Liver (tissue), 9 donors: ENCODE data around the gene PPM1G. TPM values are rescaled to one million over a fixed set of nuclear protein-coding genes. Genes with fewer than 3 reads are reported as not detected.
A peak's percentile ranks its signal among the peaks of the same experiment; 100 is the strongest.

Experiments used
- DNase-seq: peaks from one replicate; pipeline ENCODE4 v3.0.0-alpha.2; 2017; ENCODE audit warnings: low spot score
- H3K27ac ChIP-seq, 2 donors: one replicate each; pipeline ENCODE4 v1.7.0; 2013; ENCODE audit warnings: inconsistent platforms in 2 of 2, low read length in 2 of 2, control low read depth in 1 of 2, low read depth in 1 of 2, mild to moderate bottlenecking in 1 of 2
- H3K27me3 ChIP-seq, 4 donors: one replicate each; pipeline versions ENCODE4 v1.6.1 to v1.7.0; 2013; ENCODE audit warnings: low read length in 3 of 4, inconsistent platforms in 1 of 4, mild to moderate bottlenecking in 1 of 4, moderate library complexity in 1 of 4; ENCODE audit not compliant: control insufficient read depth in 4 of 4, insufficient read depth in 4 of 4
- H3K36me3 ChIP-seq, 4 donors: one replicate each; pipeline versions ENCODE4 v1.6.1 to v1.7.0; 2013; ENCODE audit warnings: low read length in 3 of 4, mild to moderate bottlenecking in 3 of 4, low read depth in 1 of 4, moderate library complexity in 1 of 4; ENCODE audit not compliant: control insufficient read depth in 4 of 4, insufficient read depth in 3 of 4
- H3K4me1 ChIP-seq, 4 donors: one replicate each; pipeline versions ENCODE4 v1.6.1 to v1.7.0; 2013; ENCODE audit warnings: low read length in 3 of 4, mild to moderate bottlenecking in 3 of 4, moderate library complexity in 1 of 4; ENCODE audit not compliant: control insufficient read depth in 4 of 4, insufficient read depth in 4 of 4
- H3K4me3 ChIP-seq, 3 donors: one replicate each; pipeline versions ENCODE4 v1.6.1 to v1.7.0; 2013; ENCODE audit warnings: low read length in 3 of 3, control low read depth in 1 of 3, low read depth in 1 of 3, mild to moderate bottlenecking in 1 of 3
- H3K9ac ChIP-seq, 2 donors: one replicate each; pipeline ENCODE4 v1.7.0; 2013; ENCODE audit warnings: low read length in 2 of 2, mild to moderate bottlenecking in 2 of 2, moderate library complexity in 2 of 2, control low read depth in 1 of 2, low read depth in 1 of 2
- H3K9me3 ChIP-seq, 4 donors: one replicate each; pipeline versions ENCODE4 v1.6.1 to v1.7.0; 2013; ENCODE audit warnings: low read length in 3 of 4; ENCODE audit not compliant: control insufficient read depth in 4 of 4
- ATF3 ChIP-seq: IDR thresholded peaks from 2 replicates; pipeline ENCODE4 v1.6.1; 2016; ENCODE audit warnings: antibody characterized with exemption
- CTCF ChIP-seq: fragments of 150-350 bp; IDR thresholded peaks from 2 replicates; pipeline ENCODE4 v1.5.1; 2017; ENCODE audit warnings: improper control_type of control experiment, low read depth, low read length; ENCODE audit not compliant: missing input control
- EGR1 ChIP-seq, 2 donors: IDR thresholded peaks; 2 replicates each; pipeline ENCODE4 v1.6.1; 2016 to 2018; ENCODE audit warnings: antibody characterized with exemption in 2 of 2, low read depth in 2 of 2
- FOXA1 ChIP-seq: IDR thresholded peaks from 2 replicates; pipeline ENCODE4 v1.6.1; 2016; ENCODE audit warnings: antibody characterized with exemption
- FOXA2 ChIP-seq: IDR thresholded peaks from 2 replicates; pipeline ENCODE4 v1.6.1; 2016; ENCODE audit warnings: antibody characterized with exemption
- GABPA ChIP-seq, 2 donors: IDR thresholded peaks in 1 of 2; conservative IDR thresholded peaks in 1 of 2; 2 replicates each; pipeline ENCODE4 v1.6.1; 2016; ENCODE audit warnings: antibody characterized with exemption in 2 of 2, mild to moderate bottlenecking in 1 of 2, moderate library complexity in 1 of 2
- HNF4A ChIP-seq, 2 donors: conservative IDR thresholded peaks; 2 replicates each; pipeline ENCODE4 v1.6.1; 2016; ENCODE audit warnings: antibody characterized with exemption in 2 of 2, mild to moderate bottlenecking in 2 of 2
- HNF4G ChIP-seq: IDR thresholded peaks from 2 replicates; pipeline ENCODE4 v1.6.1; 2016; ENCODE audit warnings: antibody characterized with exemption
- JUND ChIP-seq, 2 donors: IDR thresholded peaks; 2 replicates each; pipeline ENCODE4 v1.6.1; 2016; ENCODE audit warnings: antibody characterized with exemption in 2 of 2
- MAX ChIP-seq: IDR thresholded peaks from 2 replicates; pipeline ENCODE4 v1.6.1; 2016; ENCODE audit warnings: antibody characterized with exemption
- NR2F2 ChIP-seq: IDR thresholded peaks from 2 replicates; pipeline ENCODE4 v1.6.1; 2016; ENCODE audit warnings: antibody characterized with exemption
- RAD21 ChIP-seq, 2 donors: IDR thresholded peaks; 2 replicates each; pipeline ENCODE4 v1.6.1; 2016; ENCODE audit warnings: antibody characterized with exemption in 2 of 2, mild to moderate bottlenecking in 2 of 2
- REST ChIP-seq: IDR thresholded peaks from 2 replicates; pipeline ENCODE4 v1.6.1; 2016; ENCODE audit warnings: antibody characterized with exemption, mild to moderate bottlenecking
- RXRA ChIP-seq, 2 donors: IDR thresholded peaks; 2 replicates each; pipeline ENCODE4 v1.6.1; 2017 to 2018; ENCODE audit warnings: antibody characterized with exemption in 2 of 2, mild to moderate bottlenecking in 1 of 2
- SP1 ChIP-seq: IDR thresholded peaks from 2 replicates; pipeline ENCODE4 v1.6.1; 2018; ENCODE audit warnings: antibody characterized with exemption, mild to moderate bottlenecking
- TAF1 ChIP-seq: conservative IDR thresholded peaks from 2 replicates; pipeline ENCODE4 v1.6.1; 2016; ENCODE audit warnings: antibody characterized with exemption, mild to moderate bottlenecking
- YY1 ChIP-seq: IDR thresholded peaks from 2 replicates; pipeline ENCODE4 v1.6.1; 2016; ENCODE audit warnings: antibody characterized with exemption, mild to moderate bottlenecking
- ZBTB33 ChIP-seq: IDR thresholded peaks from 2 replicates; pipeline ENCODE4 v1.6.1; 2016; ENCODE audit warnings: antibody characterized with exemption
- WGBS: extraction: QIAGEN DNeasy Blood & Tissue Kit; methylation state at CpG from one replicate; pipeline ENCODE4 v1.1.7; 2013; 5-methylcytosine and 5-hydroxymethylcytosine counted together
- polyA plus RNA-seq, 2 donors: library from polyadenylated mRNA; stranded (reverse) in 1 of 2; unstranded in 1 of 2; fragments of 200-250 nt in 1 of 2; fragments of >200 nt in 1 of 2; fragmentation: Nextera tagmentation in 1 of 2; extraction: Ambion mirVana in 1 of 2; gene quantifications; one replicate each; pipeline versions ENCODE4 v1.2.1 to v1.2.3, GENCODE V29; 2013 to 2015
- total RNA-seq, 2 donors: library from RNA; depleted of rRNA; stranded (reverse); fragments of >200 nt; gene quantifications; one replicate each; pipeline ENCODE4 v1.2.3, GENCODE V29; 2014
- donor health status: healthy.
- donor health status: healthy.
- donor health status: healthy.
- donor health status: healthy.
- donor health status: healthy.

PPM1G gene
- total and polyA plus RNA-seq, 4 donors: 26.4 to 45.5 (median 33.1) TPM

- H3K27me3 ChIP-seq: no peaks in the 10 kb centered on the region
- peaks cover 11 to 52% (median 26%) of the 10 kb centered on the region in 4 donors for H3K36me3 ChIP-seq
- WGBS: 1% methylated on average over 35 of the region's 35 CpGs
These were observed 29.4 kb downstream of the PPM1G start for GRCh38 chr2:27379836-27380625.

More at GRCh38 chr2:27379836-27380625, 29.4 kb downstream of the PPM1G start:
- peak; percentile 75 for DNase-seq
- H3K9me3 ChIP-seq: no peaks in the 10 kb centered on the region
- no peak for TF ChIP-seq ZBTB33
- peak in 1 of 2 donors; percentile 1 for TF ChIP-seq RAD21 (IDR thresholded peaks at IDR 0.05)
- no peak for TF ChIP-seq CTCF
- peak; percentile 74 for TF ChIP-seq SP1
- TF ChIP-seq FOXA2: no peak
- no peak for TF ChIP-seq REST
- no peak for TF ChIP-seq FOXA1
- TF ChIP-seq EGR1 (IDR thresholded peaks at IDR 0.05; ENCODE audit: low read depth in 2 of 2): no peak
- TF ChIP-seq MAX: peak; percentile 54
- no peak for TF ChIP-seq ATF3
- TF ChIP-seq GABPA (IDR thresholded peaks at IDR 0.05 in 1 of 2, conservative IDR thresholded peaks at IDR 0.05 in 1 of 2): peak in 1 of 2 donors; percentile 64
- TF ChIP-seq TAF1: peak; percentile 46
- TF ChIP-seq JUND (IDR thresholded peaks at IDR 0.05): peak; percentile 60 to 72
- peak; percentile 54 to 67 for TF ChIP-seq RXRA (IDR thresholded peaks at IDR 0.05)
- peak; percentile 61 to 65 for TF ChIP-seq HNF4A (conservative IDR thresholded peaks at IDR 0.05)
- peak; percentile 75 for TF ChIP-seq NR2F2
- peak; percentile 11 for TF ChIP-seq HNF4G
- peak; percentile 89 for TF ChIP-seq YY1
- H3K4me1 ChIP-seq: peaks cover 7 to 53% (median 45%) of the 10 kb centered on the region in 4 donors
- peak overlapping the region; percentile 94 to 97 for H3K27ac ChIP-seq
- peak overlapping the region; percentile 57 to 86 (median 75) for H3K4me3 ChIP-seq
- peak overlapping the region; percentile 61 to 99 for H3K9ac ChIP-seq
